ENCODE results near the gene PSME3. TPM values are rescaled to one million over a fixed set of nuclear protein-coding genes. Genes with fewer than 3 reads are reported as not detected.
A peak's percentile ranks its signal among the peaks of the same experiment; 100 is the strongest.

The PSME3 gene
- total RNA-seq, 1 donor from 2014 or later = 172 TPM

GRCh38 chr17:42804918-42805367, 28.3 kb upstream of the PSME3 start:
- H3K27ac Mint-ChIP-seq (ENCODE audit: unreplicated experiment) = no peak overlapping the region
- H3K9me3 Mint-ChIP-seq = no peaks in the 10 kb centered on the region
- TF ChIP-seq, protein P1, sequence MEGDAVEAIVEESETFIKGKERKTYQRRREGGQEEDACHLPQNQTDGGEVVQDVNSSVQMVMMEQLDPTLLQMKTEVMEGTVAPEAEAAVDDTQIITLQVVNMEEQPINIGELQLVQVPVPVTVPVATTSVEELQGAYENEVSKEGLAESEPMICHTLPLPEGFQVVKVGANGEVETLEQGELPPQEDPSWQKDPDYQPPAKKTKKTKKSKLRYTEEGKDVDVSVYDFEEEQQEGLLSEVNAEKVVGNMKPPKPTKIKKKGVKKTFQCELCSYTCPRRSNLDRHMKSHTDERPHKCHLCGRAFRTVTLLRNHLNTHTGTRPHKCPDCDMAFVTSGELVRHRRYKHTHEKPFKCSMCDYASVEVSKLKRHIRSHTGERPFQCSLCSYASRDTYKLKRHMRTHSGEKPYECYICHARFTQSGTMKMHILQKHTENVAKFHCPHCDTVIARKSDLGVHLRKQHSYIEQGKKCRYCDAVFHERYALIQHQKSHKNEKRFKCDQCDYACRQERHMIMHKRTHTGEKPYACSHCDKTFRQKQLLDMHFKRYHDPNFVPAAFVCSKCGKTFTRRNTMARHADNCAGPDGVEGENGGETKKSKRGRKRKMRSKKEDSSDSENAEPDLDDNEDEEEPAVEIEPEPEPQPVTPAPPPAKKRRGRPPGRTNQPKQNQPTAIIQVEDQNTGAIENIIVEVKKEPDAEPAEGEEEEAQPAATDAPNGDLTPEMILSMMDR (conservative IDR thresholded peaks at IDR 0.05) = no peak
- DNase-seq (ENCODE audit: low read depth, low spot score) = no peak
- peaks cover 21% of the 10 kb centered on the region for H3K27me3 Mint-ChIP-seq (ENCODE audit: low read depth)
- no peak overlapping the region for H3K4me3 Mint-ChIP-seq
- H3K36me3 Mint-ChIP-seq (ENCODE audit: low read depth) = peaks cover 3% of the 10 kb centered on the region
- H3K4me1 Mint-ChIP-seq = no peaks in the 10 kb centered on the region

DNA sequence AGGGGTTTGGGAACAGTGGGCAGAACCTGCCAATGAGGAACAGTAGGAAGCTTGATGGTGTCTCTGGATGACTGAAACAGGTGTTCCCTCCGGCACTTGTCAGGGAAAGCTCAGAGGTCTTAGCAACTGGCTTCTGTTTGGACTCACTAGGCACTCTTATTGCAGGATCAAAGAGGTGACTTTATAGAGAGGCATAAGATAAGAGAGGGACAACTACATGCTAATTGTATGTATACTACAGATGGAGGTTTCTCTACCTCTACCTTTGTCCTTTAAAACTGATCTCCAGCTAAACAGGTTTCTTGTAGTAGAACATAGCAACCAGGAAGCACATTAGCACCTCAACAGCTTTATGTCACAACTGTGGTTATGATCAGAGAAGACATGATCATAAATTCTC, 26.9 kb upstream of the PSME3 start:
- H3K9me3 Mint-ChIP-seq = no peaks in the 10 kb centered on the region
- H3K4me1 Mint-ChIP-seq = no peaks in the 10 kb centered on the region
- no peak overlapping the region for H3K27ac Mint-ChIP-seq (ENCODE audit: unreplicated experiment)
- no peak for DNase-seq (ENCODE audit: low read depth, low spot score)
- H3K4me3 Mint-ChIP-seq = no peak overlapping the region
- peaks cover 12% of the 10 kb centered on the region for H3K27me3 Mint-ChIP-seq (ENCODE audit: low read depth)
- TF ChIP-seq, protein P1 (conservative IDR thresholded peaks at IDR 0.05) = no peak
- H3K36me3 Mint-ChIP-seq (ENCODE audit: low read depth) = peaks cover 3% of the 10 kb centered on the region

DNA sequence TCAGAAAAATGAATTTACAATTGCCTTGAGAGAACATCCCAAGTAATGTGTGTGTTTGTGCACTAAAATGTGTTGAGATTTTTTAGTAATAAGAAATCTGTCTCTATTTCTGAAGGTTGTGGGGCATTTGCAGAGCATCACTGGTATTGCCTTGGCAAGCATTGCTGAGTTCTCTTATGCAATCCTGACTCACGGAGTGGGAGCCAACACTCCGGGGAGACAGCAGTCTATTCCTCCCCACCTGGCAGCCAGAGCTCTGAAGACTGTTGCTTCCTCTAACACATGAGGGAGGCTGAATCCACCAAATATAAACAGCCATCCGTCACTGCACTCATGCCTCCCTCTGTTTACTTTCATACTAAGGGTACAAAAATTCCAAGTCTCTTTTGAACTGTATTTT, 23.9 kb upstream of the PSME3 start:
- H3K4me1 Mint-ChIP-seq = no peaks in the 10 kb centered on the region
- H3K9me3 Mint-ChIP-seq = no peaks in the 10 kb centered on the region
- TF ChIP-seq, protein P1 (conservative IDR thresholded peaks at IDR 0.05) = no peak
- H3K36me3 Mint-ChIP-seq (ENCODE audit: low read depth) = peaks cover 6% of the 10 kb centered on the region
- H3K27me3 Mint-ChIP-seq (ENCODE audit: low read depth) = peaks cover under 1% of the 10 kb centered on the region
- no peak overlapping the region for H3K4me3 Mint-ChIP-seq
- DNase-seq (ENCODE audit: low read depth, low spot score) = no peak
- H3K27ac Mint-ChIP-seq (ENCODE audit: unreplicated experiment) = no peak overlapping the region

DNA sequence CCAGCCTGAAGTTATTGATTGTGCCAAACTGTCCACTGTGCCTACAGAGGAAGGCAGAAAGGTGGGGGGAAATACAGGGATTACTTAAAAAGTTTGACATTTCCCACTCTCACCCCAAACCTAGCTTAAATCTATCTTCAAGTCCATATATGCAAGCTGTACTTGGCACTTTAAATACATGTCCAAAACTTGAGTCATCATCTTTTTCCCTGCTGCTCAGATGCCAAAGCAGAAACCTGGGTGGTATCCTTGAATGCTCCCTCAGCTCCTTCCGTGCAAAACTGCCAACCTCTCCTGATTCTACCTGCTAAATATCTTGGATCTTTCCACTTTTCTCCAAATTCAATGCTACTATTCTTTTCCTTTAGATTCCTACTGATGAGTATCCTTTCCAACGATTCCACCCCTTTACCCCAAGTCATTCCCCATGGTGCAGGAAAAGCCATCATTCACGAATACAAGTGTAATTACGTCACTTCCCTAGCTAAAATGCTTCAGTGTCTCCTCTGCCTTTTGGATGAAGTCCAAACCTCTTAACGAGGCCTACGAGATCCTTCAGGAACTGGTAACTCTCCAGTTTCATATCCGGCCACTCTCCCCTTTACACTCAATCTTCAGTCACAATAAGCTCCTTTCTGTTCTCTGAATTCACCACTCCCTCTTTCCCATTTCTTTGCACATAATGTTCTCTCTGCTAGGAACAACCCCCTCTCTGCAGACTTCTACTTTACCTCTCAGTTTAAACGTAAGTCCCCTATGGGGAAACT, 18.4 kb upstream of the PSME3 start:
- Mint-ChIP-seq H3K9me3 (no peaks in the 10 kb centered on the region), H3K4me3 (no peak overlapping the region), H3K27me3 (ENCODE audit: low read depth) (no peaks in the 10 kb centered on the region), H3K27ac (ENCODE audit: unreplicated experiment) (peak overlapping the region; percentile 23), H3K36me3 (ENCODE audit: low read depth) (peaks cover 6% of the 10 kb centered on the region), H3K4me1 (no peaks in the 10 kb centered on the region)
- no peak for DNase-seq (ENCODE audit: low read depth, low spot score)
- TF ChIP-seq, protein P1 (conservative IDR thresholded peaks at IDR 0.05) = no peak

- H3K4me1 Mint-ChIP-seq = peaks cover 7% of the 10 kb centered on the region
- H3K36me3 Mint-ChIP-seq (ENCODE audit: low read depth) = peaks cover 8% of the 10 kb centered on the region
- no peak for DNase-seq (ENCODE audit: low read depth, low spot score)
- H3K9me3 Mint-ChIP-seq = no peaks in the 10 kb centered on the region
- TF ChIP-seq, protein P1 (conservative IDR thresholded peaks at IDR 0.05) = no peak
- no peak overlapping the region for H3K27ac Mint-ChIP-seq (ENCODE audit: unreplicated experiment)
- no peak overlapping the region for H3K4me3 Mint-ChIP-seq
- no peaks in the 10 kb centered on the region for H3K27me3 Mint-ChIP-seq (ENCODE audit: low read depth)
Observed at GRCh38 chr17:42817866-42818265, 15.3 kb upstream of the PSME3 start.
